Thymus (tissue), 11 donors: ENCODE measurements around the gene ZMYND10. TPM values are rescaled to one million over a fixed set of nuclear protein-coding genes. Genes with fewer than 3 reads are reported as not detected.

Experiments
- DNase-seq, 9 donors: peaks; one replicate each; pipeline ENCODE4 v3.0.0-alpha.2; 2013; ENCODE audit warnings: low spot score in 9 of 9, low read depth in 6 of 9, missing footprints in 1 of 9
- H3K27ac ChIP-seq, 2 donors: one replicate each; pipeline ENCODE4 v1.5.1; 2013; ENCODE audit warnings: control low read depth in 1 of 2, low read depth in 1 of 2, low read length in 1 of 2, mild to moderate bottlenecking in 1 of 2, moderate library complexity in 1 of 2
- H3K27me3 ChIP-seq, 2 donors: one replicate each; pipeline ENCODE4 v1.5.1; 2013; ENCODE audit warnings: low read length in 1 of 2; ENCODE audit not compliant: control insufficient read depth in 2 of 2, insufficient read depth in 1 of 2
- H3K36me3 ChIP-seq, 2 donors: one replicate each; pipeline ENCODE4 v1.5.1; 2013; ENCODE audit warnings: low read length in 1 of 2, mild to moderate bottlenecking in 1 of 2, moderate library complexity in 1 of 2; ENCODE audit not compliant: control insufficient read depth in 2 of 2, insufficient read depth in 2 of 2
- H3K4me1 ChIP-seq, 2 donors: one replicate each; pipeline ENCODE4 v1.5.1; 2013; ENCODE audit warnings: low read length in 2 of 2; ENCODE audit not compliant: control insufficient read depth in 2 of 2, insufficient read depth in 2 of 2
- H3K4me3 ChIP-seq, 2 donors: one replicate each; pipeline ENCODE4 v1.5.1; 2013; ENCODE audit warnings: low read length in 2 of 2, control low read depth in 1 of 2, mild to moderate bottlenecking in 1 of 2
- H3K9me3 ChIP-seq, 2 donors: one replicate each; pipeline ENCODE4 v1.5.1; 2013; ENCODE audit warnings: low read length in 1 of 2, mild to moderate bottlenecking in 1 of 2; ENCODE audit not compliant: control insufficient read depth in 2 of 2, insufficient read depth in 1 of 2
- WGBS: extraction: QIAGEN DNeasy Blood & Tissue Kit; methylation state at CpG from one replicate; pipeline ENCODE4 v1.1.7; 2013; 5-methylcytosine and 5-hydroxymethylcytosine counted together
- polyA plus RNA-seq: library from polyadenylated mRNA; stranded (reverse); fragments of 200-250 nt; gene quantifications from one replicate; pipeline ENCODE4 v1.2.3, GENCODE V29; 2013
- total RNA-seq: library from RNA; stranded (reverse); fragments of 120-200 nt; gene quantifications from one replicate; pipeline ENCODE4 v1.2.4, GENCODE V29; 2013
- donor health status: healthy.

Gene ZMYND10
- total and polyA plus RNA-seq, 2 donors, result 0.66 to 5.5 TPM

DNA sequence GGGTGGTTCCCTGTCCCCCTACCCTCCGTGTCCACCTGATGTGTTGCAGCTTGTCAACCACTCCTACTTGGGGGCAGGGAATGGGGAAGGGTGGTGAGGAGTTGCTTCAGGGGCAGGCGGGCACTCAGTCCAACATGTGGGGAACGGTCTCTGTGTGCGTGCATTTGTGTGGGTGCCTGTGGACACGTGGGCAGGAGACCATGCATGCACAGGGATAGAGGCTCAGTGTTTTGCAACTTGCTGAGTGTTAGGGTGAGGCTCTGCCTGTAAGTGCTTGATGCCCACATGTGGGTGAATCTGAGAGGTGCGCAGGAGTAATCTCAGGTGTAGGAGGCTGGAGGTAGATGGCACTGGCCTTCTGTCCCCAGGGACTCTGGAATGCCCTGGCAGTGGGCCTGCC lies 38.2 kb upstream of the ZMYND10 start:
- no peak overlapping the region for H3K4me3 ChIP-seq
- DNase-seq, result no peak
- 95% methylated on average over 6 of the region's 6 CpGs for WGBS
- no peaks in the 10 kb centered on the region for H3K27me3 ChIP-seq
- H3K4me1 ChIP-seq, result peaks cover 0 to 2% of the 10 kb centered on the region in 2 donors
- no peak overlapping the region for H3K27ac ChIP-seq
- peaks cover 0 to 3% of the 10 kb centered on the region in 2 donors for H3K9me3 ChIP-seq
- no peaks in the 10 kb centered on the region for H3K36me3 ChIP-seq

DNA sequence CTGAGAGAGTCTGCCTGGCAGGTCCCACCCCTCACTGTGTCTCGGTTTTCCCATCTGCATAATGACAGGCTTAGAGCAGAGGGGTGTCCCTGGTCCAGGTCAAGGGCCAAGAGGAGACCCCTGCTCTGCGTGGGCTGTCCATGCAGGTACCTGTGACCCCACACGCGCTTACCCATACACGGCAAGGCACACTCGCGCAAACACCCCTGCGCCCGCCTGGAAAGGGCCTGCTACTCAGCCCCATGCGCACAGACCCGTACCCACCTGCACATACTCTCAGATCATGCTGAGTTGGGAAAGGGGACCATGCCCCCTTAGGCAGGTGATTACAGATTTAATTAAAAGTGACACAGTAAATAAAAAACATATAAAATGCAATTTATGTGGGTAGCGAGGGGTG lies 37.2 kb upstream of the ZMYND10 start:
- H3K4me1 ChIP-seq, result peaks cover 0 to 2% of the 10 kb centered on the region in 2 donors
- no peak overlapping the region for H3K4me3 ChIP-seq
- WGBS, result 96% methylated on average over 12 of the region's 12 CpGs
- no peak overlapping the region for H3K27ac ChIP-seq
- H3K27me3 ChIP-seq, result no peaks in the 10 kb centered on the region
- H3K36me3 ChIP-seq, result no peaks in the 10 kb centered on the region
- H3K9me3 ChIP-seq, result peaks cover 0 to 3% of the 10 kb centered on the region in 2 donors
- no peak for DNase-seq

- Histone ChIP-seq H3K36me3 (no peaks in the 10 kb centered on the region), H3K27ac (no peak overlapping the region), H3K9me3 (peaks cover 0 to 3% of the 10 kb centered on the region in 2 donors), H3K4me1 (peaks cover 0 to 2% of the 10 kb centered on the region in 2 donors), H3K4me3 (no peak overlapping the region), H3K27me3 (no peaks in the 10 kb centered on the region)
- DNase-seq, result no peak
- 92% methylated on average over 4 of the region's 4 CpGs for whole genome bisulfite sequencing
Observed at GRCh38 chr3:50381383-50381782, 35.9 kb upstream of the ZMYND10 start.

DNA sequence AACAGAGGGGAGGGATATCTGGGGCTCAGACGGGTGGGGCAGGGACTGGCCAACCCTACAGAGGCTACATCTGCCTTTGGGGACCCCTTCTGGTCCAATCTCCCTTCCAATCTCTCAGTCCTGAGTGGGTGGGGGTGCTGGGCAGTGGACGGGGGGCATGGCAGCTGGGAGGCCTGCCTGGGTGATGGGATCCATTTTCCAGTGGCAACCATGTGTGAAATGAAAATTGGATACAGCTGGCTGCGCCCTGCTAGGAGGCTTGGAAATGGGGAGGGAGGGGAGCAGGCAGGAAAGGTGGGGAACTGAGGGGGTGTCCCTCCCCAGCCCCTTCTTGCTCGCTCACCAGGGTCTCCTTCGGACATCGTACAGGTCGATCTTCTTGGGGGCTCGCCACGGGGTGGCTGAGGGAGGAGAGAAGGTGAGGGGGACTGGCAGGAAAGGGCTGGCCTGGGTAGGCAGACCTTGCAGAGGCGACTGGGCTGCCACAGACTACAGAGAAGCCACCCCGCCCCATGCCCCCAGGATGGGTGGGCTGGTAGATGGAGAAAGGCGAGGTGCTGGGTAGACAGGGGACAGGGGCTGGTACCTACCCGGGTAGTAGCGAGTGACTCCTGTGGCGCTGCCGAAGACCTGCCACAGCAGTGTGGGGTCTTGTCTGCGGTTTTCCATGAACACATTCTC lies 35.0 kb upstream of the ZMYND10 start:
- 95% methylated on average over 17 of the region's 17 CpGs for WGBS
- H3K36me3 ChIP-seq, result no peaks in the 10 kb centered on the region
- no peak overlapping the region for H3K4me3 ChIP-seq
- H3K4me1 ChIP-seq, result peaks cover 0 to 2% of the 10 kb centered on the region in 2 donors
- H3K9me3 ChIP-seq, result peaks cover 0 to 3% of the 10 kb centered on the region in 2 donors
- no peak for DNase-seq
- no peaks in the 10 kb centered on the region for H3K27me3 ChIP-seq
- no peak overlapping the region for H3K27ac ChIP-seq

DNA sequence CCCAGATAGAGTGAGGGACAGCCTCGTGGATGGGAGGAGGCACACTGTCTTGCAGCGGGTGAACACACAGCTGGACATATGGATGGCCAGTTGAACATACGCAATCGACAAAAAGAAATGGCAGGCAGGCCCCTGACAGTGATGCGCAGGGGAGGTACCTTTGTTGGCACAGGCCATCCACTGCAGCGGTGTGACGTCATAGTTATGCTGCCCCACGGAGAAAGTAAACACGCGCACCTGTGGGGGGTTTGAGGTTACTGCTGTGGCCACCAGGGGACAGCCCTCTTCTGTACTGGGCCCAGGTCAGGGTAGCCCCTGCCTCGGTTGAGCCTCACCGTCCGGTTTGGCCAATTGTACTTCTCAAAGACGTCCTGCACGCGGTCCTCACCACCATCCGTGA lies 33.2 kb upstream of the ZMYND10 start:
- H3K4me1 ChIP-seq, result peaks cover 0 to 4% of the 10 kb centered on the region in 2 donors
- H3K27me3 ChIP-seq, result peaks cover 0 to 4% of the 10 kb centered on the region in 2 donors
- no peak for DNase-seq
- no peak overlapping the region for H3K4me3 ChIP-seq
- H3K27ac ChIP-seq, result no peak overlapping the region
- peaks cover 0 to 3% of the 10 kb centered on the region in 2 donors for H3K9me3 ChIP-seq
- 97% methylated on average over 17 of the region's 17 CpGs for WGBS
- H3K36me3 ChIP-seq, result no peaks in the 10 kb centered on the region

GRCh38 chr3:50378024-50378423 lies 32.5 kb upstream of the ZMYND10 start:
- H3K4me1 ChIP-seq, result peaks cover 0 to 9% of the 10 kb centered on the region in 2 donors
- H3K9me3 ChIP-seq, result peaks cover 0 to 3% of the 10 kb centered on the region in 2 donors
- H3K27me3 ChIP-seq, result peaks cover 0 to 4% of the 10 kb centered on the region in 2 donors
- 91% methylated on average over 6 of the region's 6 CpGs for WGBS
- no peak for DNase-seq
- no peak overlapping the region for H3K4me3 ChIP-seq
- no peak overlapping the region for H3K27ac ChIP-seq
- no peaks in the 10 kb centered on the region for H3K36me3 ChIP-seq

DNA sequence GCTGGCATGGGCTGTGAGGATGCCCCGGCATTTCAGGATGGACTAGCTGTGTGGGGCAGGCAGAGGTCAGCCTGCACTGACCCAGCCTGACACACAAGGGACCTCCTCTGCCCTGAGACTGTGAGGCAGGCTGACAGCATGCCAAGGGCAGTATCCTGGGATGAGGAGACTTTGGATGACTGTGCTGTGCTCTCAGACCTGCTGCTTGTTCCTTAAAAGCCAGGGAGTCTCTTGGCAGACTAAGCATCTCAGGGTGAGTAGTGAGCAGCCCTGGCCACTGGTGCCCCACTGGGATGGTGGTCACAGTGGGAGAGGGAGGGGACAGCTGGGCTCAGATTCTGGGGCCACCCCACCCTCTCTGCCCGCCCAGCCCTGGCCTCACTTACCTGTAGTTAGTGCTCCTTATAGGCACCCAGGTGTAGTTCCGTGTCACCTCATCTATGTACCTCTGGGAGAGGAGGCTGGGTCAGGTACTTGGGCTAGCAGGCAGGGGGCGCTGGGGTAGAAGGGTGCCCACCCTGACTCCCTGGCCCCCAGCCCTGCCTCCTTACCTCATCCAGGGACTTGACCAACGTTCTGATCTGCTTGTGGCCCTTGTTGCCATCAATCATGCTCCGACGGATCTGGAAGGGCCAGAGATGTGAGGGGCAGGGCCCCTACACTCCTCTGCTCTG lies 29.9 kb upstream of the ZMYND10 start:
- no peak for DNase-seq
- H3K36me3 ChIP-seq, result no peaks in the 10 kb centered on the region
- WGBS, result 89% methylated on average over 7 of the region's 7 CpGs
- peaks cover 3 to 20% of the 10 kb centered on the region in 2 donors for H3K4me1 ChIP-seq
- H3K4me3 ChIP-seq, result no peak overlapping the region
- no peaks in the 10 kb centered on the region for H3K9me3 ChIP-seq
- H3K27me3 ChIP-seq, result peaks cover 0 to 4% of the 10 kb centered on the region in 2 donors
- H3K27ac ChIP-seq, result no peak overlapping the region

DNA sequence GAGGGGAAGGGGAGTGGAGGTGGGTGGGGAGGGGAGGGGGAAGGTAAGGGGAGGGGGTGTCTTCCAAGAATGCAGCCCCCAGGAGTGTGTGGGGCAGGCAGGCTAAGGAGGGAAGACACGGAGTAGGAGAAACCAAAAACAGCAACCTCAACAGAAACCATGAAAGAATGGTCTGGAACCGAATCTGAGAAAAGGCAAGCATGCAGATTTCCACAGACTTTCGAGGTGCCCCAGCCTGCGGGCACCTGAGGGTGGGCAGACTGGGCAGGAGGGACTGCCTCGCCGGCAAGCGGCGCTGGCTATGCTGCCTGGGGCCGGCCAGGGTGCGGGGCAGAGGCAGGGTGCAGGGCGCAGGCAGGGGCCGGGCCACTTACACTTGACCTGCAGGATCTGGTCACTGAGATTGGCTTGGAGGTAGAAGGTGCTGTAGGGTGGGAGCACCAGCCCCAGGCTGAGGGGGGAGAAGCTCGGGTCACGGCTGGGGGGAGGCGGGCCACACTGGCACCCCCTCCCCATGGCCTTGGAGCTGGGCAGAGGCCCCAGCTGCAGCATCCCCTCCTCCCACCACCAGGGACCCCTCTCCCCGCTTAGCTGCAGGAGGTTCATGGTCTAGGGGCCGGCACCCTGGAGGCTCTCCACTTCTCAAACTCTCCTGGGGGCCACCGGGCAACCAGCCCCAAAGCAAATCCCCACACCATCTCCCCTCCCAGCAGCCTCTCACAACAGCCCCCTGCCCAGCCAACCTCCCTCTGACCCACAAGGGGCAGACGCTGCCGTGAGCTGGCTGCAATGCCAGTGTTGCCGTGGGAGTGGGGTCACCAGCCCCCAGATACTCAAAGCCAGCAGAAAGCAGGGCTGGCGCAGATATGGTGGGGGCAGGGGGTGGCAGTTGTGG lies 29.1 kb upstream of the ZMYND10 start:
- no peak for DNase-seq
- Histone ChIP-seq H3K9me3 (no peaks in the 10 kb centered on the region), H3K4me3 (no peak overlapping the region), H3K27me3 (peaks cover 0 to 4% of the 10 kb centered on the region in 2 donors), H3K27ac (no peak overlapping the region), H3K4me1 (peaks cover 3 to 20% of the 10 kb centered on the region in 2 donors), H3K36me3 (no peaks in the 10 kb centered on the region)
- WGBS, result 81% methylated on average over 22 of the region's 22 CpGs
